GM04503 (cell line): ENCODE results near the gene TFCP2.
A peak's percentile ranks its signal among the peaks of the same experiment; 100 is the strongest.
"Not testable (repeated sequence)": the region's sequence is repeated elsewhere in the genome, so short reads cannot be mapped to it uniquely, and the experiment has no call there.

Experiments used
- DNase-seq: peaks from one replicate; pipeline ENCODE4 v3.0.0-alpha.2; 2012; ENCODE audit warnings: low read depth

Gene TFCP2, protein sequence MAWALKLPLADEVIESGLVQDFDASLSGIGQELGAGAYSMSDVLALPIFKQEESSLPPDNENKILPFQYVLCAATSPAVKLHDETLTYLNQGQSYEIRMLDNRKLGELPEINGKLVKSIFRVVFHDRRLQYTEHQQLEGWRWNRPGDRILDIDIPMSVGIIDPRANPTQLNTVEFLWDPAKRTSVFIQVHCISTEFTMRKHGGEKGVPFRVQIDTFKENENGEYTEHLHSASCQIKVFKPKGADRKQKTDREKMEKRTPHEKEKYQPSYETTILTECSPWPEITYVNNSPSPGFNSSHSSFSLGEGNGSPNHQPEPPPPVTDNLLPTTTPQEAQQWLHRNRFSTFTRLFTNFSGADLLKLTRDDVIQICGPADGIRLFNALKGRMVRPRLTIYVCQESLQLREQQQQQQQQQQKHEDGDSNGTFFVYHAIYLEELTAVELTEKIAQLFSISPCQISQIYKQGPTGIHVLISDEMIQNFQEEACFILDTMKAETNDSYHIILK

DNA sequence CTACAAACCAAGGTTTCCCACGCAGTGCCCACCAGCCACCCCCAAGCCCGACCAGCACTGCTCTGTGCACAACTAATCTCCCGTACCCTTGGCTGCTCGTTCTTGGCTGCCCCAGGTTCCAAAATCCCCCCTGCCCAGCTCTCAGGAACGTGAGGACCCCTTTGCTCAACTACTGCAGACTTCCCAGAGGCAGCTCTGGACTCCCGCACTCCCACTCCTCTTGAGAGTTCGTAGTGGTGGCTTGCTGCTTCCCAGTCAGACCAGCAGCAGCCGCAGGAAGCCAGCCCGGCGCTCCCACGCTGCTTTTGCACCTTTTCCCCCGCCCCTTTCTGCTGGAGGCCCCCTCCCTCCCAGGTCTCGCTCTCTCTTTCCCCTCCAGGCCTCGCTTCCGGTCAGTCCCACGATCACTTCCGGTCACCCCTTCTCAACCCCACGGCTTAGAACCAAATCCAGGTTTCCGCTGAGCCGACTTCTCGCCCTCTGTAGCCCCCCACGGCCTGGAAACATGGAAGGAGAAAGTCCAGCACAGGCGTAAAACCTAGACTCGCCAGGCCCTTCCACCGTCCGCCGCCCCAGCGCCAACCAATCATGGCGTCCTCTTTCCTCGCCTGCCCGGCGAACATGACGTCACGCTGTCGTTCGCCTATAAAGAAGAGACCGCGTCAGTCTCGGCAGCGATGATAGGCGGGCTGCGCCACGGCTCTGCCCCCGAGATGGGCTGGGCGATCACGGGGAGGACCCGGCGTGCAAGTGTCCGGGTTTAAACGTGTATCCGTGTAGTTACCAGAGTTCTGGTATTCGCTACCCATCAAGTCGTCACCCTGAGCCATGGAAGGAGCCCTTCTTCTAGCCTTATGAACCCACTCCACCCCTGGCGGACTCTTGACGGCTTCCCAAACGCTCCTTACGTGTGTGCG is at the start of gene TFCP2:
Gene TFCP2 (minus strand): TSS at position 621 of the 917 bp plus-strand sequence. CDS start 713 bp downstream, outside the sequence.
- DNase-seq = peak; percentile 87

GRCh38 chr12:51222461-51222860 is 49.5 kb upstream of the TFCP2 start:
- no peak for DNase-seq

GRCh38 chr12:51219857-51220256 is 46.9 kb upstream of the TFCP2 start:
- DNase-seq = not testable (repeated sequence)

GRCh38 chr12:51219322-51219721 is 46.4 kb upstream of the TFCP2 start:
- DNase-seq = no peak

GRCh38 chr12:51218607-51219161 is 45.7 kb upstream of the TFCP2 start:
- DNase-seq = no peak

DNA sequence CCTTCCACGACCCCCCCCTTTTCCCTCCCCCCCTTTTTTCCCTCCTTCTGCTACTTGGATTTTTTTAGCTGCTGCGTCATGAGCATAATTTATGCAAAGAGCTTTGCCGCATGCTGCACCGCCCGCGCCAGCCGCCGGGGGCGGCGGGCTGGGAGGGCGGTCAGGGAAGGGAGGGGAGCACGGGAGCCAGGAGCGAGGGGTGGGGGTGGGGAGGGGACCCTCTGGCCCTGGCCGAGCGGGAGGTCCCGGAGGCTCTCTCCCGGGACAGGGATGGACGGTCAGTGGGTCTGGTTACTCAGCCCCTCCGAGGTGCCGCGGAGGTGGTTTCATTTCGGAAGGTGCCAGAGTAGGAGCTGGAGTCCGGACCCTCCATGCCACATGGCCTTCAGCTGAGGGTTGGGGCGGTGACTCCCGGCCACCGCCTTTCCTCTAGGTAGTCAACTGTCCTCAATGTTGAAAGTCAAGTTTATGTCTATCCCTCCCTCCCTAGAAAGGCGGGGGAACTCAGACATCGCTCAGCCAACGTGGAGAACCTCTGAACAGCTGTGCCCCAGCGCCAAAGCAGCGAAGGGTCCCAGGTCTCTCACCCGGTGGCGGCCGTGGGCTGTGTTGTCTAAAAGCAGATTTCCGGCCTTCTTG is 45.2 kb upstream of the TFCP2 start, which contains the start of gene POU6F1:
Gene POU6F1 (minus strand): TSS at position 95 of the 639 bp plus-strand sequence. CDS start 11,226 bp downstream, outside the sequence.
- peak; percentile 44 for DNase-seq

- no peak for DNase-seq
Observed at GRCh38 chr12:51217133-51217967, 44.4 kb upstream of the TFCP2 start.

GRCh38 chr12:51216642-51217041 is 43.7 kb upstream of the TFCP2 start:
- DNase-seq = no peak

DNA sequence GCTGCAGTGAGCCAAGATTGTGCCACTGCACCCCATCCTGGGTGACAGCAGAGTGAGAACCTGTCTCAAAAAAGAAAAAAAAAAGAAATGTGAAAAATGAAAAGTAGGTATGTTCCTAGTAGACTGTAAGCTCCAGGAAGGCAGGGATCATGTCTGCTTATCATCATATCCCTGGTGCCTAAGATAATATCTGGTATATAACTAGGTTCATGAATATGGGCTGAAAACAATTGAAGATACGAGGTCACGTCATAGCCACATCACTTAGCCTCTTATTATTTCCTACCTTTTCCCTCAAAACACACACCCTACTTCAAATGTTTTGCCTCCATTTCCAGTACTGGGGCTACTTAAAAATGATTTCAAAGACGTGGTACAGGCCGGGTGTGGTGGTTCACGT is 42.0 kb upstream of the TFCP2 start:
- DNase-seq = no peak

- no peak for DNase-seq
Observed at GRCh38 chr12:51210690-51211395, 37.9 kb upstream of the TFCP2 start.

DNA sequence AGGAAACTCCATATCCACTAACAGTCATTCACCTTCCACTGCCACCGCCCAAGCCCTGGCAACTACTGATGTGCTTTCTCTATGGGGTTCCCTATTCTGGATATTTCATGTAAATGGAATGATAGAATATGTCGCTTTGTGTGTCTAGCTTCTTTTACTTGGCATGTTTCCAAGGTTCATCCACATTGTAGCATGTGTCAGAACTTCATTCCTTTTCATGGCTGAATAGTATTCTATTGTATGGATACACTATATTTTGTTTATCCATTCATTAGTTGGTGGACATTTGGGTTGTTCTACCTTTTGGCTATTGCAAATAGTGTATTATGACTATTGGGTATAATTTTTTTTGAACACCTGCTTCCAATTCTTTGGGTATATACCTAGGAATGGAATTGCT is 36.3 kb upstream of the TFCP2 start:
- DNase-seq = no peak

GRCh38 chr12:51208016-51208660 is 35.2 kb upstream of the TFCP2 start:
- DNase-seq = no peak

- DNase-seq = no peak
Observed at GRCh38 chr12:51205350-51205749, 32.4 kb upstream of the TFCP2 start.

DNA sequence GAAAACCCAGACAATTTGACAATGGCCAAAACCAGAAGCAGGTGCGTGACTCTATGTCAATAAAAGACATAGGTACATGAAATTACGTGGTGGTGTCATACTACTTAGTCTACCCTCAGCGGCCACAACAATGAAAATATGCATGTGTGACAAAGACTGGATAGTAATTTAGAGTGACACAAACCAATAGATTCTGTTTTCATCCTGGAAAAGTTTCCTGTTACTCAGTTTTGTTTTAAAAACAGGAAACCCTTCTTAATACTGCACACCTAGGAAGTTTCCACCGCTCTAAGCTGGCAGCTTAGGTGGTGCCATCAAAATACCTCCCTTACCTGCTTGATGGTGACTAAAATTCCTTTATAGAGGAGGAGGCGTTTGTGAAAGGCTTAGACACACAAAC is 29.8 kb upstream of the TFCP2 start:
- DNase-seq = no peak

- no peak for DNase-seq
Observed at GRCh38 chr12:51200806-51201205, 27.9 kb upstream of the TFCP2 start.

DNA sequence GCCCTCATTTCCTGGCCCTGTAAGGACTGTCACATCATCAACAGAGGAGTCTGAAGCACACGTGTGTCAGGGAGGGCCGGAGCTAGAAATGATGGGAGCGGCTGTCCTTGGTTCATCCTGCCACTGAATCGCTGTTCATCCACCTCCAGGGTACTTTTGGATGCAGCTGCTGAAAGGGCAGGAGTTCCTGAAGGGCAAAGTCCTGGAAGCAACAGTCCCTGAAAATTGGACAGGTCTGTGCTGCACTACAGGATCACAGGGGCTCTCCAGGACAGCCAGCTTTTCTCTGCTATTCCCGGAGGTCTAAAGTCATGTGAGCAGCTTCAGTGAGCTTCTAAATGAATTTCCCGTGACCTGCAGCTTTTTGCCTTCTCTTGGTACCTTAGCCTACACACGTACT is 27.2 kb upstream of the TFCP2 start:
- no peak for DNase-seq

DNA sequence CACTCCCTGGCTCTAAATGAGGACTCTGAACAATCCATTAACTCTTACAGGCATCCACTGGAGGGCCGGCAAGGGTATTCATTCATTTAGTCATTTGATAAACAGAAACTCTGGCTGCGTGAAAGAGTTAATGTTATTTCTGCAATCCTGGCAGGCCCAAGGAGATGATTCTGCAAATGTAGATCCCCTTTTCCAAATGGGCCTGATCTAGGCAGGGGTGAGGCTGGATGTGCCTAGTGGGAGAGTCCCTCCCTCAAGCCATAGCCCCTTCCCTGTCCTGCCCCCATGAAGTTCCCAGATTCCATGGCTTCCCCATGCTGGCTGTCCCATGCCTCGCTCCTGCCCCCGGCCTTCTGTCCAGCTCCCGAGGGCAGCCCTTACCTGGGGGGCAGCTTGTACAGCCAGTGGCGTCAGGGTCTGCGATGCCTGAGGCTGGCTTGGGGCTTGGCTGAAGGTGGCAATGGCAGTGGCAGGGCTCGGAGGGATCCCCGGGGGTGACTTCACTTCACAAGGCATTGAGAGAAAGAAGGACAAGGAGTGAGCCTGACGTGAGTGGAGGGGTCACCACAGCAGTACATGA is 26.5 kb upstream of the TFCP2 start:
- DNase-seq = no peak

DNA sequence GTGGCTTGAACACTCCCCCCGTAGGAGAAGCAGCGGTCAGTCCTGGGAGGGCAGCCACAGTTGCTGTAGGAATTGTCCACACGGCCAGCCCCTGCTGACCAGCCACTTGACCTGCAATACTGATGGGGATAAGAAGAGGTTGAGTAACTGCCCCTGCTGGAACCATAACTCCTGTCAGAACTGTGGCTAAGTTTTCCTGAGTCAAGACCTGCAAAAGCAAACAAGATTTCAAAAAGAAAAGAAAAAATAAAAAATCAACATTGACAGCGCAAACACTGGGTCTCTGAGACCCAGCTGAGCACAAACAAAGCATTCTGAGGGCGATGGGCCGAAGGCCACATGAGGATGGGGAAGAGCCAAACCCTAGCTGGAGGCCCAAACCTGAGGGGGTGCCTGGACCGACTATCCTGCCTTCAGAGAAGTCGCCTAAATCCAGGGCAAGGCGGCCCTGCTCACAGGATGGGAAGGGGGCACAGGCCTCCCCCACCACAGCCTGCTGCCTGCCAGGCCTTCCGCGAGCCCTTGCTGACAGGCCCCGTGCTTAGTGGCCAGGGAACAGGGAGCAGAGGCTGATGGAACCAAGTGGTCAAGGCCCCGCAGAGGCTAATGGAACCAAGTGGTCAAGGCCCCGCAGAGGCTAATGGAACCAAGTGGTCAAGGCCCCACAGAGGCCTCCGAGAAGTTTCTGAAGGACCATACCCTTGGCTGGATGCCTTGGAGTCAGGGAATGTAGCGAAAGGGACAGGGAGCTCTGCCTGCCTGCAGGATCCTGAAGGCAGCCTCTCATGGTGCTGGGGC is 25.8 kb upstream of the TFCP2 start:
- DNase-seq = no peak
